Measurements from ENCODE around the gene DBP.

DNA sequence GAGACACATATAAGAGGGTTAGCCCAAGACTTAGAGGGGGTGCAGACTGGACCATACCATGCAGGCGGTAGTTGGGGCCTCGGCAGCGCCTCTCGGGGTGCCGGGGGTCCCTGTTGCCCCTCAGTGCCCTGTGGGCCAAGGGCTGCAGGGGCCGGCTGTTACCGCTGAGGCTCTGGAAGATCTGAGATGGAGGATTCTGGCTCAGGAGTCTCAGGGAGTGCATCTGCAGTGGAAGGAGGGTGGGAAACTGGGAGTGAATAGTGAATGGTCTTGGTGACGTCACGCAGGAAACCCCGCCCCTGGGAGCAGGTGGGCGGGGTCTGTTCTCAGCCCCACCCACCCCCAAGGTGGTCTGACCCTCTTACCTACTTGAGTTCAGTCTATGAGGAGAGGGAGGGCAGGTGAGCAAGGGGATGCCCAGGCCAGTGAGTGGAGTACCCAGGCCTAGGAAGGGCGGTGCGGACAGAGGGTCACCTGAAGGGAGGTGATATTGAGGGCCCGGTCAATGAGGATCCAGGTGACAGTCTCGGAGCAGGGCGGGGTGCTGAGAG, 1.7 kb upstream of the DBP start:
- TF ChIP-seq POLR2A (IDR thresholded peaks at IDR 0.05; ENCODE audit: low read depth, low read length): no peak
- no peak for TF ChIP-seq POLR2AphosphoS5 (IDR thresholded peaks at IDR 0.05; ENCODE audit: low read depth, low read length)
- TF ChIP-seq POU2F2 (IDR thresholded peaks at IDR 0.05; ENCODE audit: low read depth, low read length): no peak
- no peak for TF ChIP-seq TAF1 (IDR thresholded peaks at IDR 0.05; ENCODE audit: low read depth, low read length)
